GM19455 (cell line): ENCODE data around the gene FKBP9.
"Not testable (repeated sequence)": the region's sequence is repeated elsewhere in the genome, so short reads cannot be mapped to it uniquely, and the experiment has no call there.

Experiments
- ATAC-seq: cut with Tn5 transposase; IDR thresholded peaks from one replicate; pipeline ENCODE4 v1.9.1; 2021; ENCODE audit not compliant: unreplicated experiment

The FKBP9 gene

GRCh38 chr7:33004104-33004616 lies 46.9 kb downstream of the FKBP9 start:
- not testable (repeated sequence) for ATAC-seq

DNA sequence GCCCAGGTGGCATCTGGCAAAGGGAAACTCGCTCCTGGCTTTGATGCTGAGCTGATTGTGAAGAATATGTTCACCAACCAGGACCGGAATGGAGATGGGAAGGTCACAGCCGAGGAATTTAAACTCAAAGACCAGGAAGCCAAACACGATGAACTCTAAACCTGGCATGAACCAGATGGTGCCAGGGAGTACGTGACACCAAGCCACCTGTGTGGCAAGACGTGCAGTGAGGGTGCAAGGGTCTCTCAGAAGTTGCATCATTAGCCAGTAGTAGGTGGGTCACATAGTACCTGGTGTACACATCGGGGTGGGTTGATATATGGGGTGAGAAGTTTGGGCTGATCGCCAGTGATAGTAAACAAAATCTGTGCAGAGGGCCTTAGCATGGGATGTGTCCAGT lies 48.0 kb downstream of the FKBP9 start:
- ATAC-seq = not testable (repeated sequence)

DNA sequence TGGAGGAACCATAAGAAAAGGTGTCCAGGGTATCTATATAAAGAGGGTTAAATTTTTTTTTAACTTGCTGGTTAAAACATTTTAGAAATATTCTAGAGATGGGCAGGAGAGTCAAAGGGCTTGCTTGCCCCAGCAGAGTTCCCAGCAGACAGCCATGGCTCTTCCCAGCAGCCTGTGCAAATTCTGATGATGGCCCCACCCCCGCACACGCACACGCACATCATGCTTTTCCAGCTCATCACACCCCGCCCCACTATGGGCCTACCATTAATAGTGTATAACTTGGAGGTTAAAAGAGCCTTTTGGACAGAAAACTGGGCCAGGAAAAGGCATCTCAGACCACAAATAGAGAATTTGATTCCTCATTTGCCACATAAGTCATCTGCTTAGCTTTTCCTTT lies 48.5 kb downstream of the FKBP9 start:
- not testable (repeated sequence) for ATAC-seq

- no peak for ATAC-seq
Measured at GRCh38 chr7:33009734-33010133, 52.5 kb downstream of the FKBP9 start.

DNA sequence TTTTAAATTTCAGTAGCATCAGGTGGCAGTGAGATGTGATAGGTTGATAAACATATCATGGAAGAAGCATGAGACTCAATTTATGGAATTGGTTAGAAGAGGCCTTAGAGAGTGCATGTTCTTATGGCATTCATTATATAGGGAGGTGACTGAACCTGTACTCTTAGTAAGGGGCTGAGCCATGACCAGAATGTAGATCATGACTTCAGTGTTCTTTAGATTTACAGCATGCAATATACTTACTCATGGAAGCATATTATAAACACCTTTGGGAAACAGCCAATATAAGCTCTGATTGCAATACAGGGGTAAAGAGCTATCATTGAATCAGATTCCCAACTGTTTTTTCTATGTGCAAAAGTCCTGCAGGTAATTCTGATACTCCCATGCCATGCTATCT lies 55.1 kb downstream of the FKBP9 start:
- no peak for ATAC-seq

GRCh38 chr7:33024189-33024757 lies 67.0 kb downstream of the FKBP9 start:
- ATAC-seq = no peak

DNA sequence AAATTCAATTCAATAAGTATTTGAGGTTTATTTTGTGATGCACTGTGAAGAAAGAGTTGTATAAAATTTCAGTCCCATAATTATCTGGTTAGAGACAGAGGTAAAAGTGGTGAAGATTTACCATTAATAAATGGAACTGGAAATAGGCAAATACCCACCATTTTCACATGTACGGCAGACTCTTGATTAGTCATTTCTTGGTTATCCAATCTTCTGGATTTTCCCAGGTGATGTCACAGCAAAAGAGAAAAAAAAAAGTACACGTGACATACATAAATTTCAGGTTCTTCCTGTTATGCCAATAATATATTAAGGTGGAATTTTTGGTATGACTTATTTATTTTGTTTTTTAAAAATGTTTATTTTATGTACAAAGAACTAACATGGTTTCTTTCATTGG lies 78.5 kb downstream of the FKBP9 start:
- no peak for ATAC-seq

- ATAC-seq = no peak
Measured at GRCh38 chr7:33038639-33039038, 81.4 kb downstream of the FKBP9 start.

GRCh38 chr7:33039257-33039902 lies 82.1 kb downstream of the FKBP9 start:
- peak; percentile 42 for ATAC-seq

GRCh38 chr7:33039903-33040292 lies 82.7 kb downstream of the FKBP9 start:
- no peak for ATAC-seq

- peak; percentile 95 for ATAC-seq
Measured at GRCh38 chr7:33040803-33041516, 83.7 kb downstream of the FKBP9 start.

DNA sequence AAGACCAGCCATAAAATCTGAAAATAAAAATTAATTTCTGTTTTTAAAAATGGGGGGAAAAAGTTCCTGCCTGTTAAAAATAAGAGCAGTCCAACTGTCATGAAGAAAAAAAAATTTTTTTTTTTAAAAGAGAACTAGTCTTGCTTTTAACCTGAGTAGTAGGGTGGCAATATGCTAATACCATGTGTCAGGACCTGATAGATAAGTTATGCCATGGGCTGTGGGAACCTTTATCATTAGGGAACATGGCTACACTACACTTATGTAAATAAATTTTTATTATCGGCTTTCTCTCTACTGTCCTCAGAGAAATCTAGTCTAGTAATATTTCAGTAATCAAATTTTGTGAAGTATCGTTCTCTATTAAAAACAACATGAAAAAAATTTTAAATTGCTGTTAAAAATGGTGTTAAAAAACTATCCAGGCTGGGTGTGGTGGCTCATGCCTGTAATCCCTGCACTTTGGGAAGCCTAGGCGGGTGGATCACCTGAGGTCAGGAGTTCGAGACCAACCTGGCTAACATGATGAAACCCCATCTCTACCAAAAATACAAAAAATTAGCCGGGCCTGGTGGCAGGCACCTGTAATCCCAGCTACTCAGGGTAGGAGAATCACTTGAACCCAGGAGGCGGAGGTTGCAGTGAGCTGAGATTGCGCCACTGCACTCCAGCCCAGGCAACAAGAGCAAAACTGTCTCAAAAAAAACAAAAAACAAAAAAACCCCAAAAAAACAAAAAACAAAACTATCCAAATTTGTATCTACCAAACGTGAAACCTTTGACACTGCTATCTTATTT lies 84.6 kb downstream of the FKBP9 start:
- ATAC-seq = no peak

GRCh38 chr7:33043501-33044400 lies 86.5 kb downstream of the FKBP9 start:
- ATAC-seq = no peak

- no peak for ATAC-seq
Measured at GRCh38 chr7:33044401-33044718, 87.1 kb downstream of the FKBP9 start.

DNA sequence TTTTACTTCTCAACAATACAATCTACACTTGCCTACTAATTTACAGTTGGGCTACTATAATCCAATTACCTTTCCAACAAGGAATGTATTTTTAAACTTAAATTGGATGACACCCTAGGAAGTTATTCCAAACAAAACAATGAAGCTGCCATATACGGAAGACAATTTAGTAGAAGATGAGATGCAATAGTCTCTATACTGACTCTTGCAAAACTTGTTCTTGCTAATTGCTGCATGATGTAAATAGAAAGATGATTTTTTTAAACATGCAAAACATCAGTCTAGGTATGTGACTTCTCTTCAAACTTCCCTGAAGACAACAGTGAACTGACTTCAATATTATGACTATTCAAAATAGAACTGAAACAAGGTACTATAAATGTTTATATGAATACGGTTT lies 87.7 kb downstream of the FKBP9 start:
- peak; percentile 37 for ATAC-seq

DNA sequence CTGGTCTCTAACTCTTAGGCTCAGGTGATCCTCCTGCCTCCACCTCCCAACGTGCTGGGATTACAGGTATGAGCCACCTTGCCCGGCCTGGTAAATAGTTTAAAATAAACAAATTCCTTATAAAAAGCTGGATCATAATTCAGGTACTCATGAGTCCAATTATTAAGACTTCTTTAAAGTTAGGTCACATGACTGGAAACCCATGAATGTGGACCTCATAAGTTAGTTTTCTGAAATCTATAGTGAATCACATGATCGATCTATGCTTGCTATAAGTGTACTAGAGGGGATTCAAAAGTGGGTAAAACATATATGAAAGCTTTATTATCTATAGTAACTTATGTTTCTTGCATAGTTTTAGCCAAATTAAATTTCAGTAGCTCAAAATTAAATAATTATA lies 91.0 kb downstream of the FKBP9 start:
- no peak for ATAC-seq

DNA sequence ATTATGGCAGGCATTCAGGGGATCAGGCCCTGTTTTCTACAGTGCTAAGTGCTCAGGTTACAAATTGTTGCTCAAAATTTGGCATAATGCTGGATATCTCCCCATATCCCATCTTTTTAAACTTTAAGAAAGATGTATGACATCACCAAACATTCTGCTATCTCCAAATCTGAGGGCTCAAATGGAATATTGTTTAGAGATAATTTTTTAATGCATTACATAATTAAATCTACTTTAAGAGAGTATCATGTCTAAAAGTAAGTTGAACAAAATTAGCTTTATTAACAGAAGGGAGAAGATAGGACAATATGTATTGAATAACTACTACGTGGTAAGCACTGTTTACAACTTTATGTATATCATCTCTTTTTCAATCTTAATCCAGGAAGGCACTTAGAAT lies 91.5 kb downstream of the FKBP9 start:
- ATAC-seq = no peak

GRCh38 chr7:33050535-33051318 lies 93.5 kb downstream of the FKBP9 start:
- ATAC-seq = peak; percentile 48

DNA sequence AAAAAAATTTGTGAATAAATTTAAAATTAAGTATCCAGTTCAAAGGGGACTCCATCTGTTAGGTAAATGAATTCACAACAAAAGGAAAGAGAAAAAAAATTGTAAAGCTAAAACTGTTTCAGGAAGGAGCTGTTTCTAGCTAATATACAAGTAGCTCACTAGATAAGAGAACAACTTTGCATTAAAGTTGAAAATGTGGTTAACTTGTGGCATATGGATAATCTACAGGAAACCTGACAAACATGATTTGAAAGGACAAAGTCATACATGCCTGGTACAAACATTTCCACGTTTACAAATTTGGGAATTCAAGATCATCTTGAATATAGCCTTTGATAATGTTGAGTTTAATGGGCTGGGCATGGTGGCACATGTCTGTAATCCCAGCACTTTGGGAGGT lies 96.5 kb downstream of the FKBP9 start:
- no peak for ATAC-seq
